MCF 10A (cell line): ENCODE results near the gene NEK5. TPM values are rescaled to one million over a fixed set of nuclear protein-coding genes. Genes with fewer than 3 reads are reported as not detected.

ENCODE experiments used
- BruUV-seq: library from RNA; stranded (reverse); fragments of 400-500 nt; replicated peaks from 2 replicates; lab custom pipeline; 2021; lab: Mats Ljungman, UMichigan
- CTCF ChIA-PET: fragments of 300-600 bp; sonication (Branson Sonifier 250); formaldehyde crosslinking; extraction: SDS; loops from one replicate; lab custom pipeline; 2021; ENCODE audit warnings: antibody characterized with exemption, inconsistent platforms; lab: Yijun Ruan, JAX
- POLR2A ChIA-PET: fragments of 300-600, 350-650 bp; sonication (Branson Sonifier 250); formaldehyde crosslinking; extraction: SDS; loops from one replicate; lab custom pipeline; 2020; ENCODE audit warnings: antibody characterized with exemption, inconsistent platforms; lab: Yijun Ruan, JAX
- DNase-seq: peaks from one replicate; pipeline ENCODE4 v3.0.0-alpha.2; 2018; ENCODE audit not compliant: unreplicated experiment
- H3K27ac Mint-ChIP-seq: one replicate; pipeline ENCODE4 v1.8.0; 2022; ENCODE audit warnings: mild to moderate bottlenecking, low read depth, mixed read lengths; ENCODE audit not compliant: unreplicated experiment
- H3K27me3 Mint-ChIP-seq: one replicate; pipeline ENCODE4 v1.8.0; 2022; ENCODE audit warnings: mixed read lengths; ENCODE audit not compliant: insufficient read depth, unreplicated experiment
- H3K36me3 Mint-ChIP-seq: one replicate; pipeline ENCODE4 v1.8.0; 2022; ENCODE audit warnings: mild to moderate bottlenecking, moderate library complexity, mixed read lengths; ENCODE audit not compliant: insufficient read depth, unreplicated experiment
- H3K4me1 Mint-ChIP-seq: one replicate; pipeline ENCODE4 v1.8.0; 2022; ENCODE audit warnings: mixed read lengths; ENCODE audit not compliant: insufficient read depth, unreplicated experiment
- H3K4me3 Mint-ChIP-seq: one replicate; pipeline ENCODE4 v1.8.0; 2022; ENCODE audit warnings: mild to moderate bottlenecking, moderate library complexity, mixed read lengths; ENCODE audit not compliant: unreplicated experiment
- H3K9me3 Mint-ChIP-seq: one replicate; pipeline ENCODE4 v1.8.0; 2022; ENCODE audit warnings: mixed read lengths; ENCODE audit not compliant: unreplicated experiment
- CTCF ChIP-seq: fragments of 200-600 bp; IDR thresholded peaks from one replicate; pipeline ENCODE4 v1.8.0; 2022; ENCODE audit warnings: antibody characterized with exemption, mild to moderate bottlenecking; ENCODE audit not compliant: unreplicated experiment
- intact Hi-C: fragments of 100-400 bp; cut with micrococcal nuclease; formaldehyde crosslinking; loops from 2 replicates; pipeline ENCODE4 v1.14.1; 2022
- total RNA-seq: library from RNA; stranded (reverse); gene quantifications from 2 replicates; pipeline ENCODE4 v1.2.3, GENCODE V29; 2022

NEK5 gene
- total RNA-seq, 1 experiment from 2014 or later = 0.21 TPM

- Mint-ChIP-seq H3K27me3 (no peaks in the 10 kb centered on the region), H3K36me3 (peaks cover 64% of the 10 kb centered on the region), H3K9me3 (peaks cover 12% of the 10 kb centered on the region), H3K4me3 (no peak within 1 kb of the TSS), H3K4me1 (peaks cover 28% of the 10 kb centered on the region), H3K27ac (no peak within 1 kb of the TSS)
- DNase-seq = no peak
- CTCF ChIA-PET = interaction anchor here (0.5 to 1.1 kb wide), 2 partner anchors 13 to 23 kb away, joined by 3 read pairs; no protein-coding TSS in a partner anchor
- intact Hi-C loops = no loop called here
- POLR2A ChIA-PET = no interaction called here
- no peak for TF ChIP-seq CTCF
- no TSS peak for BruUV-seq
Observed at GRCh38 chr13:52024481-52024880, 104.4 kb downstream of the NEK5 start, which contains the start of gene UTP14C. Gene UTP14C, plus strand, starts transcription at chr13:52024691. Its CDS starts 4,114 bp downstream, at chr13:52028805.

GRCh38 chr13:52022356-52022755, 106.5 kb downstream of the NEK5 start:
- POLR2A ChIA-PET = interaction anchor here (0.8 kb wide), 1 partner anchor 10 kb away, joined by 3 read pairs; the partner anchor contains the start of gene ALG11
- H3K27ac Mint-ChIP-seq = no peak overlapping the region
- intact Hi-C loops = no loop called here
- no TSS peak for BruUV-seq
- DNase-seq = no peak
- peaks cover 72% of the 10 kb centered on the region for H3K36me3 Mint-ChIP-seq
- H3K27me3 Mint-ChIP-seq = no peaks in the 10 kb centered on the region
- no peak overlapping the region for H3K4me3 Mint-ChIP-seq
- CTCF ChIA-PET = no interaction called here
- H3K9me3 Mint-ChIP-seq = peaks cover 6% of the 10 kb centered on the region
- TF ChIP-seq CTCF = no peak
- peaks cover 23% of the 10 kb centered on the region for H3K4me1 Mint-ChIP-seq

- no peak for DNase-seq
- BruUV-seq = no TSS peak
- no peaks in the 10 kb centered on the region for H3K9me3 Mint-ChIP-seq
- POLR2A ChIA-PET = interaction anchor here (1.4 kb wide), 1 partner anchor 8 kb away, joined by 5 read pairs; the partner anchor contains the start of gene ALG11
- H3K27ac Mint-ChIP-seq = no peak overlapping the region
- H3K4me3 Mint-ChIP-seq = no peak overlapping the region
- H3K4me1 Mint-ChIP-seq = peaks cover 3% of the 10 kb centered on the region
- CTCF ChIA-PET = no interaction called here
- H3K36me3 Mint-ChIP-seq = peaks cover 76% of the 10 kb centered on the region
- no peaks in the 10 kb centered on the region for H3K27me3 Mint-ChIP-seq
- TF ChIP-seq CTCF = no peak
- intact Hi-C loops = no loop called here
Observed at GRCh38 chr13:52020191-52020590, 108.7 kb downstream of the NEK5 start.

- H3K27ac Mint-ChIP-seq = no peak overlapping the region
- ChIA-PET POLR2A (no interaction called here), CTCF (interaction anchor here (0.5 to 1.3 kb wide), 3 partner anchors 16 to 1797 kb away, joined by 4 to 6 read pairs (median 5); no protein-coding TSS in a partner anchor)
- H3K4me3 Mint-ChIP-seq = no peak overlapping the region
- H3K36me3 Mint-ChIP-seq = peaks cover 48% of the 10 kb centered on the region
- intact Hi-C loops = no loop called here
- H3K9me3 Mint-ChIP-seq = no peaks in the 10 kb centered on the region
- no peaks in the 10 kb centered on the region for H3K27me3 Mint-ChIP-seq
- TF ChIP-seq CTCF = no peak
- no TSS peak for BruUV-seq
- H3K4me1 Mint-ChIP-seq = peaks cover 1% of the 10 kb centered on the region
- no peak for DNase-seq
Observed at GRCh38 chr13:52016296-52016695, 112.6 kb downstream of the NEK5 start.
